Measurements from ENCODE around the gene SLC13A3. TPM values are rescaled to one million over a fixed set of nuclear protein-coding genes. Genes with fewer than 3 reads are reported as not detected.

The SLC13A3 gene
- total RNA-seq, 2 donors from 2014 or later: 0.39 to 0.92 TPM

DNA sequence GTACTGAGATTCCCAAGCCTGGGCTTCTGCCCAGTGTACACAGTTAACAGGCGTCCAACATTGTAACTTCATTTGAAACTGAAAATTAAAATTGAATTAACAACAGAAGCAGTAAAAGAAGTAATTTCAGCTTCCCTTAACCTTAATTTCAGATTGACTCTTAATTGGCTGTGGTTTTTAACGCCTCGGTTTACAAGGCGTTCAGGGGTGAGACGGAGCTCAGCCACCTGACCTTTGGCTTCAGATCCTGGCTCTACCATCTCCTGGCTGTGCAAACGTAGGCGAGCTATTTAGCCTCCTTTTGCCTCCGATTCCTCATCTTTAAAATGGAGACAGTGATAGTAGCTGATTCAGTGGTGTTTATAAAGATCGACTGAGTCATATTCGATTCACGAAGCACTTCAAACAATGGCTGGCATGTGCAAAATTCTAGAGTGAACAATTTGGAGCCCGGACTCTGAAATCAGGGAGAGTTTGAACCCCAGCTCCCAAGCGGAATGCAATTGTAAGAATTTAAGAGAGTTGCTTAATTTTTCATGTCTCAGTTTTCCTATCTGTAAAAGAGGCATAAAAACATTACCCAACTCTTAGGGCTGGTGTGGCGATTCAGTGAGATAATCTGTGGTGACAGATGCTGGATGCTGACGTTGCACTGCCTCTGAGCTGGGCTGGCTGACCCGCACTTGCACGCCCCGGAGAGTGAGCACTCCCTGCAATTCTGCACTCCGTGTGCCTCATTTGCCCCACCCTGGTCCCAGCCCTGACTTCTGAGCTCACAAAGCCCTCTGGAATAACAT, 77.3 kb downstream of the SLC13A3 start:
- DNase-seq (no peak), ATAC-seq (peak; percentile 87)
- intact Hi-C loops (cut with DNase I, micrococcal nuclease): no loop called here

DNA sequence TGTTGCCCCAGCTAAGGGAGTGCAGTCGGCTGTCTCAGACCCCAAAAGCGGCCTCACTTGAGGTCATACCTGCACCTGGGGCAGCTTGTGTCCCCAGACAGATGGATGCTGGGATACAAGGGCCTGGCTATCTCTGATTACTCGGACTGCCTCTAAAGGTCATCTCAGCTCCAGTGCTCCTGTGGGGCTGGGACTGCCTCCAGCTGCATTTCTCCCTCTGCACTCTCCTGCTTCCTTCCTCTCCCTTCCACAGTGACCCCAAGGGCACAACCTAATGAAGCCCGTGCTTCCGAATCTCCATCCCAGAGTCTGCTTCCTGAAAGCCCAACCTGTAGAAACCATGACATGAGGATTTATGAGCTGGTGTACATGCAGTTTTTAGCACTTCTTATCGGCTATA, 78.0 kb downstream of the SLC13A3 start:
- intact Hi-C loops (cut with DNase I, micrococcal nuclease): no loop called here
- no peak for DNase-seq
- peak; percentile 22 for ATAC-seq

DNA sequence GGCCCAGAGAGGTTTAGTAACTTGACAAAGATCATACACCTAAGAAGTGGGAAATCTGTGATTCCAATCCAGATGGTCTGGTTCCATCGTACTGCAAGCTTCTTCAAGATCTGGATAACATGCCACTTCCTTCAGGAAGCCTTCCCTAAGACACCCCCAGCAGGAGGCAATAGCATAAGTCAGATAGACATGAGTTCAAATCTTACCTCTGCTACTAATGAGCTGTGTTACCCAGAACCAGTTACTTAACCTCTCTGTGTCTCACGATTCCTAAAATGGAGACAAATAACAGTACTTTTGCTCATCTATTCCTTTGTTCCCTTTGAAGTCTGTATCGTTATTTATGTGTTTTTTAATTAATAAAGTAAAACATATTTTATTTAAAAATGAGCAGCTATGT, 78.5 kb downstream of the SLC13A3 start:
- intact Hi-C loops (cut with DNase I, micrococcal nuclease): no loop called here
- DNase-seq (no peak), ATAC-seq (no peak)

DNA sequence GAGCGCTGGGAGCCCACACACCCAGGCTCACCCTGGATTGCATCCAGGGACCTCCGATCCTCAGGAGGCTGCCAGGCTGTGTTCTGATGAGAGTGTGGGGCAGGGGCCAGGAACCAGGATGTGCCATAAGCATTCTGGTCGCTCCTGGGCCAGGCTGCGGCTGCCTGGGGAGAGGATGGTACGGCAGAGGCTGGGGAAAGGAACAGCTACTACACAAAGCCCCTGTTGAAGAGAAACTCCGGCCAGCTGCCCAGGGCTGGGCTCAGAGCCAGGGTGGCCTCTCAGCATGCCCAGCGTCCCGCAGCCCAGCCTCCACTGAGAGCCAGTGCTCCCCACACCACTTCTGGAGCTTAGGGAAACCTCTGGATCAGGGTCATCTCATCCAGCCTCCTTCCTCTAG, 79.1 kb downstream of the SLC13A3 start:
- intact Hi-C loops (cut with DNase I, micrococcal nuclease): no loop called here

DNA sequence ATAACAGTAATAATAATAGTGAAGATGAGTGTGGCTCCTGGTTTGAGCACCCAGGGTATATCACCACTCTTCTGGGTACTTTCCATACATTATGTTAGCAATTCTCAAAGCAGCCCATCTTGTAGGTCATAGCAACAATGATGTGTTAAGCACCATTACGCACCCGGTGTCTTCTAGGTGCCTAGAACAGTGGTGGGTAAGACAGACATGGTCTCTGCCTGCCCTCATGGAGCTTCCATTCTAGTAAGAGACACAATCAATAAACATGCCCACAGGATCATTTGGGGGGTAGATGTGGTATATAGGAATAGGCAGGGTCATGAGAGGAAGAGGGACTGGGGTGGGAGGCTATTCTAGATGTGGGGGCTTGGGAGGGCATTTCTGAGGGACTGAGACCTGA, 79.8 kb downstream of the SLC13A3 start:
- intact Hi-C loops (cut with DNase I, micrococcal nuclease): no loop called here
- DNase-seq (no peak), ATAC-seq (no peak)

More for the DNA sequence above, 79.1 kb downstream of the SLC13A3 start:
- ATAC-seq: no peak
- no peak for DNase-seq

DNA sequence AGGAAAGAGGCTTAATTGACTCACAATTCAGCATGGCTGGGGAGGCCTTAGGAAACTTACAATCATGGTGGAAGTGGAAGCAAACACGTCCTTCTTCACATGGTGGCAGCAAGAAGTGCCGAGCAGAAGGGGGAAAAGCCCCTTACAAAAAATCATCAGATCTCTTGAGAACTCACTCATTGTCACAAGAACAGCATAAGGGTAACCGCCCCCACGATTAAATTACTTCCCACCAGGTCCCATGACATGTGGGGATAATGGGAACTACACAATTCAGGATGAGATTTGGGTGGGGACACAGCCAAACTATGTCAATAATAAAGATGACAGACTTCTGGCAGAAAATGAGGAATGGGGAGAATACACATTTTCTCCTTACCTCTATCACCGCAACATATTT, 80.3 kb downstream of the SLC13A3 start:
- intact Hi-C loops (cut with DNase I, micrococcal nuclease): no loop called here
- DNase-seq (no peak), ATAC-seq (no peak)

DNA sequence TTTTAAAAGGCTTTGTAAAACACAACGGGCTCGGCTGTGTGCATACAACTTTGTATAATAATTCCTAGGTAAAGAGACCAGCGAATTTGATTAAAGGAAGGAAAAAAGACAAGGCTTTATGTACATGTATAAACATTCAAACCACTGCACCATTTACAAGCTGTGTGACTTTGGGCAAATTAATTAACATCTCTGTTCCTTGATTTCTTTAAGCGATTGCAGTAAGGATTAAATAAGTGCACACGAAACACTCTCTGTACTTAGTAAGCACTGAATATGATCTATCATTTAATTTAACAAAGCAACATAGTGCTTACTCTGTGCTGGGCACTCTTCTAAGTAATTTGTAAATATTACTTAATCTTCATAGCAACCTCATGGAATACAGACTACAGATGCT, 81.3 kb downstream of the SLC13A3 start:
- ATAC-seq (no peak), DNase-seq (no peak)
- intact Hi-C loops (cut with DNase I, micrococcal nuclease): loop anchor here in 1 of 2 donors (10.0 kb wide), 1 partner anchor 115 kb away; the partner anchor contains the start of gene TP53RK

DNA sequence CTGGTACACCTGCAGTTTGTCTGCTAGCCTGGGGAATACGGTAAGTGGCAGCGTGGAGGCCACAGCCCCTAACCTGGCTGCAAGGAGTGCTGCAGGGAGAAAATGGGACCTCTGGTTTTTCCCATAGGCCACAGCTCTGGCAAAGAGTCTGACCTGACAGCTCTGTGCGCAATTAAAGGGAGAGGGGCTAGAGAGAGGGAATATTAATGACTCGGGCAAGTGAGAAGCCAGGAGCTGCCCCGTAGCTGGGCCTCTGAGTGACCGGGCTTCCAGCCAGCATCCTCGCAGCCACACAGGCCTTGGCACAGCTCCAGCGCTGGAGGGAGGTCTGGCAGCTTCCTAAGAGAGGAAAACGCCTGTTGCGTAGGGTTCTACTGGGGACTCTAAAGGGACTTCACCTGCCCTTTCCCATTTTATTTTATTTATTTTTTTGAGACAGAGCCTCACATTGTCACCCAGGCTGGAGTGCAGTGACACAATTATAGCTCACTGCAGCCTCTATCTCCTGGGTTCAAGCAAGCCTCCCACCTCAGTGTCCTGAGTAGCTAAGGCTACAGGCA, 82.6 kb downstream of the SLC13A3 start:
- DNase-seq (peak; percentile 64 to 85), ATAC-seq (peak; percentile 79)
- intact Hi-C loops (cut with DNase I, micrococcal nuclease): loop anchor here in 1 of 2 donors (10.0 kb wide), 1 partner anchor 116 kb away; the partner anchor contains the start of gene TP53RK

DNA sequence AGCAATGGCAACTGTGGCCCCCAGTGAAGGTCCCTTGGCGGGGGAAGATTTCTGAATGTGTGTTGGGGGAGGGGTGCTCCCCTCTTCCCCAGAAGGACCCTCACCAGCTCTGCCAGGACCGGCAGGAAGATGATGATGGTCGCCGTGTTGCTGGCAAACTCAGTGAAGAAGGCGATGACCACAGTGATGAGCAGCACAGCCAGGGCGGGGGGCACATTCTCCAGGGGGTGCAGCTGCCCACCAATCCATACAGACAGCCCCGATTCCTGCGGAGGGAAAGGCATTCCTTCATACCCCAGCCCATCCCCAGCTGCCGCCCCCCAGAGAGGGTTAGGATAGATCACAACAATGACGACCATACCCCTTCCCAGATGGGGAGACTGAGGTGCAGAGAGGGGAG, 85.1 kb downstream of the SLC13A3 start:
- intact Hi-C loops (cut with DNase I, micrococcal nuclease): loop anchor here in 1 of 2 donors (10.0 kb wide), 1 partner anchor 119 kb away; the partner anchor contains the start of gene TP53RK
- DNase-seq (no peak), ATAC-seq (no peak)

DNA sequence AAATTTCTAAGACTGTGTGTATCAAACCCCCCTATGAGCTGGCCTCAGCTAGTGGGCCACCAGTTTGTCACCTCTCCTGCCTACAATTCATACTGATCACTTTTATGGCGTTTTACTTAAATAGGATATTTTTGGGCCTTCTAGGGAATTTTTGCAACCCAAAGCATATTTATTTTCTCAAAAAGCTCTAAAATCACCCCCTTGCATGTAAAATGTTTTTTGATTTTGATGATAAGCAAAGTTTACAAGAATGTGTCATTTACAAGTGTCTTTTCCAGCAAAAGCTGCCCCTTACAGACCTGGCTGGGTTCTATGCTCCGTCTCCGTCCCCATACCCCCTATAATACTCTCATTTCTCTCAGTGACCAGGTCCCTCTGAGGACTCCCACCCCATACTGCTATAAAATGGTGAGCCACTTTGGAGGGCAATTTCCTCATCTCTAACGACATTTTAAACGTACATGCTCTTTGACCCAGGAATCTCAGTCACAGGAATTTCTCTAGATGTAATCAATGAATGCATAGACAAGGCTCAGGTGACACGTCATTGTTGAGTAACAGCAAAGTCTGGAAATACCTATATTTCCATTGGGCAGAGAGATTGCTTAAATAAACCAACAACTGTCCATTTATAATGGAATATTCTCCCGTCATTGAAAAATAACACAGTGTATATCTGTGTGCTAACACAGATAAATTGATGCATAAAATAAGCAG, 86.9 kb downstream of the SLC13A3 start:
- peak; percentile 25 for ATAC-seq

DNA sequence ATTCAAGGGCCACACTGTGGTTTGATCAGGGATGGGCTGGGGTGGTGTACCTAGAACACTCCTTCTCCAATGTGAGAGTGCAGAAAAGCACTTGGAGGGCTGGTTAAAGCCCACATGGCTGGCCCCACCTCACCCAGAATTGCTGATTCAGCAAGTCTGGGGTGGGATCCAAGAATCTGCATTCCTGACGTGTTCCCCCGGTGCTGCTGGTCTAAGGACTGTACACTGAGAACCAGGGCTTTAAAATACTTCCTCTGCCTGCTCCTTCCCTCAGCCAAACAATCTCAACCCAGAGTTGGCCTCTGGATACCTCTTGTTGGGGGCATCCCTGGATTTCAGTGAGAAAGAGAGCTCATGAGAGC, 87.4 kb downstream of the SLC13A3 start:
- DNase-seq (no peak), ATAC-seq (no peak)
- intact Hi-C loops (cut with DNase I, micrococcal nuclease): loop anchor here in 1 of 2 donors (10.0 kb wide), 1 partner anchor 121 kb away; the partner anchor contains the start of gene TP53RK

More for the DNA sequence above, 86.9 kb downstream of the SLC13A3 start:
- intact Hi-C loops (cut with DNase I, micrococcal nuclease): loop anchor here in 1 of 2 donors (10.0 kb wide), 1 partner anchor 120 kb away; the partner anchor contains the start of gene TP53RK
- no peak for DNase-seq

DNA sequence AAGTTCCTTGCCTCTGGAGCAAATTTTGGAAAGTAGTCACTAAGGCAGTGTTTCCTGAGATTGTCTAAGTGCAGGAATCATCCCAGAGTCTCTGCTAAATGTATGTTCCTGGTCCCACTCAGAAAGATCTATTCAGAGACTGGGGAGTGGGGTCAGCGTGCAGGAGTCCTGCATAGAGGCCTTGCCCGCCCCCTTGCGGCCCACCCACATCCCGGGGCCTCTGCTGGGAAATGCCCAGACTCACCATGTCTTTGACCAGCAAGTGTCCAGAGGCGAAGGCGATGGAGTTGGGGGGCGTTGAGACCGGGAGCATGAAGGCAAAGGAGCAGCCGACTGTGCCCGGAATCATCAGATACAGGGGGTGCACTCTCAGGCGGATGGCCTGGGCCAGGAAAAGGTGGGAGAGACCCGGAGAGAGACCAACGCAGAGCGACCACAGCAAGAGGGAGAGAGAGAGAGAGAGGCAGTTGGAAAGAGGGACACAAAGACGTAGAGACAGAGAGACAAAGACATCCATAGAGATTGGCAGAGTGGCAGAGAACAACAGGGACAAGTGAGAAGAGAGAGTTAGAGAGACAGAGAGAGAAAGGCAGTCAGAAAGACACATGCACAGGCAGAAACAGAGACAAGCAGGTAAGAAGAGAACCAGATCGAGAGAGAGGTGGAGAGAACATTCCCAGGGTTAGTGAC, 87.9 kb downstream of the SLC13A3 start:
- ATAC-seq: no peak
- no peak for DNase-seq
- intact Hi-C loops (cut with DNase I, micrococcal nuclease): loop anchor here in 1 of 2 donors (10.0 kb wide), 1 partner anchor 121 kb away; the partner anchor contains the start of gene TP53RK

DNA sequence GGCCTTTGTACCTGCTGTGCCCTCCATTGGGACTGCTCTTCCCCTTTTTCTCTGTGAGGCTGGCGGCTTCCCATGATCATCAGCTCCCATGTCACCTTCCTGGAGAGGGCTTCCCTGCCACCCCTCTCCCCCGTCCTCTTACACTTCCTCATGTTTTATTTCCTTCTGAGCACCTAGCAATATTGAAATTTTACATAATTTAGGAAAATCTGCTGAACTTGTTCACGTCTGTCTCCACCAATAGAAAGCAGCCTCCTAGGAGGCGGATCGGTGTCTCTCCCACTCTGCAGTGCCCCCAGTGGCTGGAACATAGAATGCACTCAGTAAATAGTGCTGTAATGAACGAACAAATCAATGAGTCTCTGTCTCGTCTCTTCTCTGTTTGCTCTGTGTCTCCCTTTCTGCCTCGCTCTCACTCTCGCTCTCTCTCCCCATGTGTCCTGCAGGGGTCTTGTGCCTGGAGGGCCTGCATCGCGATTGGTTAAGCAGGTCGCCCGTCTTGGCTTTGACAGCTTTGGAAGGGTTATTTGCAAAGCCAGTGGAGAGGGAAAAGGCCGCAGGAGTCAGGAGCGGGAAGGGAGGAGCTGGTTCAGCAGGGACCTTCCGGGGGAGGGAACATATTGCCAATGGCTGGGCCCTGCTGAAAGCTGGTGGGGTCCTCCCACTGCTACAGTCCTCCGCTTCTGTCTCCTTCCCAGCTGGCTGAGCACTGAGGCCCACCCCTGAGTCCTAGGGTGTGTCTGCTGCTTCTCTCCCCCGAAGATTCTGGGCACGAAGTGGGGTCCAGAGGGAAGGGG, 88.7 kb downstream of the SLC13A3 start:
- intact Hi-C loops (cut with DNase I, micrococcal nuclease): loop anchor here in 1 of 2 donors (10.0 kb wide), 1 partner anchor 122 kb away; the partner anchor contains the start of gene TP53RK

DNA sequence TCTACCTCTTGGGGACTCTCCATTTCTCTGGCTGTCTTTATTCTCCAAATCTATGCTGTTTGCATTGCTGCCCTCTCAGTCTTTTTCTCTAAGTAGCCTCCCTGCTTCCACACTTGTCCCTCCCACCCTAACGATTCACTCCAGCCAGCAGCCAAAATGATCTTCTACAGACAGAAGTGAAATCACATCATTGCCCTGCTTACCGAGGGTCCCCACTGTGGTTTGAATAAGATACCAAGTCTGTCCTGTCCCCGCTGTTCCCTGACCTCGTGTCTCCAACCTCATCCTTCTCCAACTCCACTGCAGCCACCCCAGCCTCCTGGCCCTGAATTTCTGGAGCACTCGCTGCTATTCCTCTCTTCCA, 89.3 kb downstream of the SLC13A3 start:
- intact Hi-C loops (cut with DNase I, micrococcal nuclease): loop anchor here in 1 of 2 donors (10.0 kb wide), 1 partner anchor 123 kb away; the partner anchor contains the start of gene TP53RK
- DNase-seq (no peak), ATAC-seq (no peak)

More for the DNA sequence above, 88.7 kb downstream of the SLC13A3 start:
- peak; percentile 42 to 75 for DNase-seq
- peak; percentile 81 for ATAC-seq

DNA sequence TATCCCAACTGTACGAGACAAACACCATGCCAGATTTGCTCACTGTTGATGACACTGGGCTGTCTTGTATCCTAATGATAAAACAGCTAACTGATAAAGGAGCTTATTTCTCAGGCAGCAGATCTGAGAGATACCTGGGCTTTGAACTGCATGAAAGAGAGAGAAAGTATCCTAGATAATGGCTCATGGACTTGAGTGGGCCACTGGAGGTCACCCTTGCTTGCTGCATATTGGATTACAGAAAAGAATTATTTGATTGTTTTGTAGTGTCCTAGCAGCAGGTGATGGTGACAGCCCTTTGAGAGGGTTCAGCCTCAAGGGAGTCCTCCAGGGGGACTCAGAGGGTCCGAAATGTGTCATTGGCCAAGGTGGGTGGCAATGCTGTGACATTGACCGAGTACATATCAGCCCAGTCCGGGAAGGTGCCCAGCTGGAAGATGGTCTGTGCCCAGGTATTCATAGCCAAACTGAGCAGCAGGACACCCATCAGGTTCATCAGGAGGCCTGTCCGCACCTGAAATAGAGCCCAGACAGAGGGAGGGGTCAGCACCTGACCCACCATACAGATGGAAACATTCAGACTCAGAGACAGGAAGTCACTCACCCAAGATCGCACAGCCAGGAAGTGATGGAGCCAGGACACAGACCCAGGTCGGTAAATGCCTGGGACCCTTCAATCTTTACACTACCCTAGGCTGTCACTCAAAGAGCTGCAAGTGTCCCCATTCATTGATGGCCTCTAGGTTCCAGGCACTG, 91.4 kb downstream of the SLC13A3 start:
- no peak for DNase-seq
- intact Hi-C loops (cut with DNase I, micrococcal nuclease): loop anchor here in 1 of 2 donors (10.0 kb wide), 1 partner anchor 125 kb away; the partner anchor contains the start of gene TP53RK
- no peak for ATAC-seq

DNA sequence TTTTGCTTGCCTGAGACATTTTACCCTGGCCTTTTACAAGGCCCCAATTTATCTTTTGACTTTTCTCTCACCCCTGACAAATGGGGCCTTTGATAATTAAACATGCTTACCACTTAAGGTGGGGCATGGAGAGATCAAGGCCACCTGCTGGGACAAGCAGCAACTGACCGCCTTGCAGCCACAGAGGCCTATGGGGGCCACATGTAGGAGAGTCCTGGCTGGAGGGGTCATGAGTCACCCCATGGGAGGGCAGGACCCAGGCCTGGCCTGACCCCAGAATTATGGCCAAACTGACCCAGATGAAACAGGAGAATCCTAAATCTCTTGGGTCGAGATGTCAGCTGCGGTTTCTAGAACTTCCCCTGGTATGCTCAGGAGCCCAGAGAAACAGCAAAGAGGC, 92.3 kb downstream of the SLC13A3 start:
- DNase-seq: no peak

DNA sequence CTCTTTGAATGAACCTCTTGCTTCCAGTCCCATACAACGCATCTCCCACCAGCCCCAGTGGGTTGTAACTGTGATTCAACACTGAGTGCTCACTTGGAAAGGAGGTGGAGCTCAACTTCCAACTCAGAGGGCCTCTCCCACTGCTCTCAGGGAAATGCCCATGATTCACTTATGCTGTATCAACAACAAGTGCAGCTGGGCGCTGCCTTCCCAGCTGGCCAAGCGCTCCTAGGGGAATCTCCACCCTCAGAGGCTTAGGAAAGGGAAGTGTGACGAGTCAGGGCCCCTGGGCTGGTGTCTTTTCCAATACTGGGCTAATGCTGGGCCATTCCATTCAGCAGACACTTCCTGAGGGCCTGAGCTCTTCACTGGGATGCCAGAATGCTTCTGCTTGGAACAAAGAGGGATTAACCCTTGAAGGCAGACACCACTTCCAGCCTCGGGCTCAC, 92.7 kb downstream of the SLC13A3 start:
- ATAC-seq (peak; percentile 82), DNase-seq (peak; percentile 32 to 42)
- intact Hi-C loops (cut with DNase I, micrococcal nuclease): no loop called here

More for the DNA sequence above, 92.3 kb downstream of the SLC13A3 start:
- intact Hi-C loops (cut with DNase I, micrococcal nuclease): no loop called here
- no peak for ATAC-seq
